Mucosa of gallbladder (tissue), 1 donor: ENCODE data around the gene INCA1. TPM values are rescaled to one million over a fixed set of nuclear protein-coding genes. Genes with fewer than 3 reads are reported as not detected.

Source experiments
- total RNA-seq: library from RNA; stranded (reverse); gene quantifications from one replicate; pipeline ENCODE4 v1.2.1, GENCODE V29; 2021
- donor health status: DM: no; HTN: no; CAD: no.

INCA1 gene
- total RNA-seq, 1 donor from 2014 or later: 1.4 TPM

Other genes with a start within 250 kb of the INCA1 start
- 56.9 TPM for gene TM4SF5, start 225.6 kb downstream of the INCA1 start, total RNA-seq
- gene VMO1, start 211.2 kb downstream of the INCA1 start, total RNA-seq: 3.9 TPM
- 0.46 TPM for gene GLTPD2, start 208.6 kb downstream of the INCA1 start, total RNA-seq
- 104 TPM for gene PSMB6, start 201.4 kb downstream of the INCA1 start, total RNA-seq
- 48.7 TPM for gene PLD2, start 190.4 kb downstream of the INCA1 start, total RNA-seq
- 161 TPM for gene MINK1, start 164.2 kb downstream of the INCA1 start, total RNA-seq
- 8.8 TPM for gene C17orf107, start 98.0 kb downstream of the INCA1 start, total RNA-seq
- gene CHRNE, start 94.4 kb downstream of the INCA1 start, total RNA-seq: 9.4 TPM
- gene GP1BA, start 65.2 kb downstream of the INCA1 start, total RNA-seq: not detected
- 68.9 TPM for gene SLC25A11, start 57.5 kb downstream of the INCA1 start, total RNA-seq
- 140 TPM for gene RNF167, start 57.3 kb downstream of the INCA1 start, total RNA-seq
- gene PFN1, start 49.0 kb downstream of the INCA1 start, total RNA-seq: 484 TPM
- 7.5 TPM for gene ENO3, start 46.4 kb downstream of the INCA1 start, total RNA-seq
- 54.2 TPM for gene SPAG7, start 29.7 kb downstream of the INCA1 start, total RNA-seq
- 68.0 TPM for gene CAMTA2, start 9.8 kb downstream of the INCA1 start, total RNA-seq
- gene KIF1C, start 428 bp upstream of the INCA1 start, total RNA-seq: 234 TPM
- not detected for gene SLC52A1, start 37.9 kb upstream of the INCA1 start, total RNA-seq
- 8.7 TPM for gene ZFP3, start 80.9 kb upstream of the INCA1 start, total RNA-seq
- 9.6 TPM for gene ZNF232, start 114.4 kb upstream of the INCA1 start, total RNA-seq
- gene USP6, start 118.5 kb upstream of the INCA1 start, total RNA-seq: 0.09 TPM
- gene ZNF594, start 194.3 kb upstream of the INCA1 start, total RNA-seq: 9.2 TPM
- gene SCIMP, start 237.3 kb upstream of the INCA1 start, total RNA-seq: 4.9 TPM